Gastrocnemius medialis (tissue), 4 donors: ENCODE data around the gene RHOF.

Source experiments
- CTCF ChIP-seq, 5 experiments: fragments of 450-650 bp in 3 of 5; fragments of 200-600 bp in 2 of 5; sonication (generic) in 2 of 5; IDR thresholded peaks in 4 of 5; conservative IDR thresholded peaks in 1 of 5; 1 replicate in 4 of 5; 2 replicates in 1 of 5; pipeline ENCODE4 v1.5.1; 2016 to 2019; ENCODE audit warnings: antibody characterized with exemption in 5 of 5, mild to moderate bottlenecking in 3 of 5, moderate library complexity in 3 of 5
- POLR2A ChIP-seq, 2 donors: fragments of 450-650 bp; IDR thresholded peaks; one replicate each; pipeline ENCODE4 v1.6.1; 2017; ENCODE audit warnings: antibody characterized with exemption in 2 of 2, mild to moderate bottlenecking in 2 of 2, moderate library complexity in 2 of 2

GRCh38 chr12:121809712-121810116, 16.2 kb upstream of the RHOF start:
- TF ChIP-seq POLR2A (IDR thresholded peaks at IDR 0.05) = no peak
- no peak for TF ChIP-seq CTCF (IDR thresholded peaks at IDR 0.05 in 4 of 5, conservative IDR thresholded peaks at IDR 0.05 in 1 of 5)
